ENCODE results near the gene DGKQ. TPM values are rescaled to one million over a fixed set of nuclear protein-coding genes. Genes with fewer than 3 reads are reported as not detected.
A peak's percentile ranks its signal among the peaks of the same experiment; 100 is the strongest.

DGKQ gene
- total RNA-seq, 2 experiments from 2014 or later = 14.3 to 16.7 TPM

- H3K27ac Mint-ChIP-seq = no peak overlapping the region
- CTCF ChIA-PET = interaction anchor here (1.0 kb wide), 1 partner anchor 15 kb away, joined by 3 read pairs; the partner anchor contains the start of gene IDUA
Observed at GRCh38 chr4:971666-972500, 1.5 kb downstream of the DGKQ start.

GRCh38 chr4:970854-971520 lies 2.4 kb downstream of the DGKQ start:
- Mint-ChIP-seq H3K27ac (no peak overlapping the region), H3K36me3 (ENCODE audit: low read depth) (no peaks in the 10 kb centered on the region), H3K9me3 (no peaks in the 10 kb centered on the region), H3K4me3 (peak overlapping the region; percentile 36), H3K4me1 (ENCODE audit: low read depth) (peaks cover 13% of the 10 kb centered on the region), H3K27me3 (no peaks in the 10 kb centered on the region)
- intact Hi-C loops (cut with micrococcal nuclease) = no loop called here
- no peak for ATAC-seq
- POLR2A ChIA-PET = interaction anchor here (1.9 kb wide), 1 partner anchor 8 kb away, joined by 5 read pairs; no protein-coding TSS in a partner anchor
- no peak for TF ChIP-seq CTCF (IDR thresholded peaks at IDR 0.05)
- CTCF ChIA-PET = interaction anchor here (1.2 kb wide), 1 partner anchor 297 kb away, joined by 3 read pairs; the partner anchor contains the start of gene ATP5ME
- no peak for DNase-seq

More at GRCh38 chr4:971666-972500, 1.5 kb downstream of the DGKQ start:
- Mint-ChIP-seq H3K4me1 (ENCODE audit: low read depth) (peaks cover 13% of the 10 kb centered on the region), H3K27me3 (no peaks in the 10 kb centered on the region), H3K36me3 (ENCODE audit: low read depth) (no peaks in the 10 kb centered on the region), H3K9me3 (no peaks in the 10 kb centered on the region), H3K4me3 (peak overlapping the region; percentile 58)
- intact Hi-C loops (cut with micrococcal nuclease) = no loop called here
- POLR2A ChIA-PET = interaction anchor here (1.0 to 1.9 kb wide), 3 partner anchors 9 to 39 kb away, joined by 3 to 6 read pairs (median 5); partner anchors contain the start of genes GAK, IDUA and TMEM175
- no peak for ATAC-seq
- DNase-seq = no peak
- no peak for TF ChIP-seq CTCF (IDR thresholded peaks at IDR 0.05)

GRCh38 chr4:970046-970745 lies 3.2 kb downstream of the DGKQ start:
- Mint-ChIP-seq H3K36me3 (ENCODE audit: low read depth) (no peaks in the 10 kb centered on the region), H3K4me1 (ENCODE audit: low read depth) (peaks cover 13% of the 10 kb centered on the region), H3K27me3 (no peaks in the 10 kb centered on the region), H3K4me3 (no peak overlapping the region), H3K27ac (peak overlapping the region; percentile 6), H3K9me3 (no peaks in the 10 kb centered on the region)
- ChIA-PET CTCF (interaction anchor here (1.2 kb wide), 1 partner anchor 297 kb away, joined by 3 read pairs; the partner anchor contains the start of gene ATP5ME), POLR2A (no interaction called here)
- DNase-seq (peak; percentile 48), ATAC-seq (peak; percentile 31)
- TF ChIP-seq CTCF (IDR thresholded peaks at IDR 0.05) = no peak
- intact Hi-C loops (cut with micrococcal nuclease) = no loop called here

GRCh38 chr4:968621-969394 lies 4.6 kb downstream of the DGKQ start:
- H3K27ac Mint-ChIP-seq = no peak overlapping the region
- H3K36me3 Mint-ChIP-seq (ENCODE audit: low read depth) = no peaks in the 10 kb centered on the region
- ATAC-seq (no peak), DNase-seq (no peak)
- no peak overlapping the region for H3K4me3 Mint-ChIP-seq
- POLR2A ChIA-PET = no interaction called here
- H3K9me3 Mint-ChIP-seq = no peaks in the 10 kb centered on the region
- no peak for TF ChIP-seq CTCF (IDR thresholded peaks at IDR 0.05)
- peaks cover 13% of the 10 kb centered on the region for H3K4me1 Mint-ChIP-seq (ENCODE audit: low read depth)
- no peaks in the 10 kb centered on the region for H3K27me3 Mint-ChIP-seq
- CTCF ChIA-PET = no interaction called here
- intact Hi-C loops (cut with micrococcal nuclease) = no loop called here
